ENCODE data around the gene LMBRD1.

Gene LMBRD1

DNA sequence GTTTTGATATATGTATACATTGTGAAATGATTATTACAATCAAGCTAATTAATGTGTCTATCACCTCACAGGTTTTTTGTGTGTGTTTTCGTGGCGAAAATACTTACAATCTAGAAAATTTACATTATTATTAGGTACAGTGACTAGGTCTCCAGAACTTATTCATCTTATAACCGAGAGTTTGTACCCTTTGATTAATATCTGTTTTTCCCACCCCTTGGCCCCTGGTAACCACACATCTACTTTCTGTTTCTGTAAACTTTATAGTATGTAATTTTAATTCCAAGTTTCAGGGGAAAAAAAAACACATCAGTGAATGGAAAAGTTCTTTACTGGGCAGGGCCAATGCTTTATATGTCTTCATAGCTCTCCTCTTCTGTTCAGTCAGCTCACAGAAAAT is 131.4 kb downstream of the LMBRD1 start:
- no peak for TF ChIP-seq ZNF274 (IDR thresholded peaks at IDR 0.05; ENCODE audit: low read depth, low read length)
- H3K4me3 ChIP-seq (ENCODE audit: low read length) = no peak overlapping the region

DNA sequence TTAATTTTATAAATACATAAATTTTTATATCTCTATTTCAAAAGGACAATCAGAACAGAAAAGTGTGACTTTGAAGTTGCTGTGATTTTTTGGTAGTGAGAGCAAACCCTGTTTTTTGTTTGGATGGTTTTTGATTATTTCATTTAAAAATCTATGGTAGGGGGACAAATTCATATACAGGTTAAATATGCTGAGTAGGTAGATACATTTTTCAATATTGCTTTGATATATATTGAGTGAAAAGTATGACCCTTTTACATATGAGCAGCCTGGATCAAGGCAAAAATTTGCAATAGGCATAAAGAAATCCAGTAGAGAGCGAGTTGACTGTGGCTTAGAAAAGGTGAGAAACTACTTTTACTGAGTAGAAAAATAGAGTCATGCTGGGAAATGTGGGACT is 132.3 kb downstream of the LMBRD1 start:
- no peak overlapping the region for H3K4me3 ChIP-seq (ENCODE audit: low read length)
- no peak for TF ChIP-seq ZNF274 (IDR thresholded peaks at IDR 0.05; ENCODE audit: low read depth, low read length)

DNA sequence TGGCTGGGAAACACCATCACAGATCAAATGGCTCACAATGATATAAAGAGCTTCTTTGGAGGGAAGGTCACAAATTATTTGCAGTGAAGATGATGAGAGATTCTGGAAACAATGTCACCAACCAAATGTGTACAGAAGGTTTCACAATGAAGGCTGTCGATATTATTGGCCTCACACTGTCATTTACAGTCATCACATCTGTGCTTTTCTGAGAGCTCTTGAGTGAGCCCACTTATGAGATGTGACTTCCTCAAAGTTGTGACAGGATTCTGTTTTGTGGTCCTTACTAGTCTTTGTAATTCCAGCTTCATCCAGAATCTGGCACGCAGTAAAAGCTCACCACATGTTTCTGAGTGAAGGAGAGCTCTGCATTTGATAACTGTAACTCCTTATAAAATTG is 133.6 kb downstream of the LMBRD1 start:
- no peak for TF ChIP-seq ZNF274 (IDR thresholded peaks at IDR 0.05; ENCODE audit: low read depth, low read length)
- no peak overlapping the region for H3K4me3 ChIP-seq (ENCODE audit: low read length)

GRCh38 chr6:69650703-69651102 is 146.1 kb downstream of the LMBRD1 start:
- TF ChIP-seq ZNF274 (IDR thresholded peaks at IDR 0.05; ENCODE audit: low read depth, low read length) = no peak
- no peak overlapping the region for H3K4me3 ChIP-seq (ENCODE audit: low read length)

- no peak overlapping the region for H3K4me3 ChIP-seq (ENCODE audit: low read length)
- no peak for TF ChIP-seq ZNF274 (IDR thresholded peaks at IDR 0.05; ENCODE audit: low read depth, low read length)
Measured at GRCh38 chr6:69647726-69648125, 149.1 kb downstream of the LMBRD1 start.

DNA sequence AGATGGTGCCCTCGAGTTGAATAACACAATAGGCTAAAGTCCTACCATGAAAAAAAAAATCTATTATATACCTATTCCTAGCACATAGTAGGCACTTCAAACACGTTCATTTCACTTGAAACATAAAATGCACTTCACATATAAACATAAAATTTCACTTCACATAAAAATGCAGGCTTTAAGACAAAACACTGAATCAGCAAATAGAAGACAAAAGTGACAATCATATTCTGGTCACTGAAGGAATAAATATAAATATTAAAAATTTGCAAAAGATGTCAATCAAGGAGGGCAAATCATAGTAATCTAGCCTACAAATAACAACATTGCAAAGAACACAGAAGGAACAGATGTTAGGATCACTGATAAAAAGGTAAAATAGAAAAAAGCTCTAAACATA is 153.1 kb downstream of the LMBRD1 start:
- no peak for TF ChIP-seq ZNF274 (IDR thresholded peaks at IDR 0.05; ENCODE audit: low read depth, low read length)
- no peak overlapping the region for H3K4me3 ChIP-seq (ENCODE audit: low read length)

DNA sequence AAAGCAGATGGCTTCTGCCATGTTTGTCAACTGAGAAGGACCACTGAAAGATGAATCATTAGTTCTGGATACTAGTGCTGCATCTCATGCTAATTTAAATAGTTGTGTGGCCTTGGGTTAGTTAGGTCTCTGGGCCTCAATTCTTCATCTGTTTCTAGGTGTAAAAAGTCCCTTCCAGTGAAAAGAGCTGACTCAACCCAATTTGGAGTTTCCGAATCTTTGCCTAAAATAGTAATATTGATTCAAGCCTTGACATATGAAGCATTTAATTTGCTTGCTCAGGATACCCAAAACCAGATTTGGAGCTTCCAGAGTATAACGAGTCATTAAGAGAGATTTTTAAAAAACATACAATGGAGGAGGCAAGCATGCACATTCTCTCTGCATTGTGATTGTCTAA is 163.9 kb downstream of the LMBRD1 start:
- TF ChIP-seq ZNF274 (IDR thresholded peaks at IDR 0.05; ENCODE audit: low read depth, low read length) = no peak
- H3K4me3 ChIP-seq (ENCODE audit: low read length) = no peak overlapping the region

GRCh38 chr6:69631552-69632346 is 165.1 kb downstream of the LMBRD1 start:
- TF ChIP-seq ZNF274 (IDR thresholded peaks at IDR 0.05; ENCODE audit: low read depth, low read length) = no peak
- no peak overlapping the region for H3K4me3 ChIP-seq (ENCODE audit: low read length)

DNA sequence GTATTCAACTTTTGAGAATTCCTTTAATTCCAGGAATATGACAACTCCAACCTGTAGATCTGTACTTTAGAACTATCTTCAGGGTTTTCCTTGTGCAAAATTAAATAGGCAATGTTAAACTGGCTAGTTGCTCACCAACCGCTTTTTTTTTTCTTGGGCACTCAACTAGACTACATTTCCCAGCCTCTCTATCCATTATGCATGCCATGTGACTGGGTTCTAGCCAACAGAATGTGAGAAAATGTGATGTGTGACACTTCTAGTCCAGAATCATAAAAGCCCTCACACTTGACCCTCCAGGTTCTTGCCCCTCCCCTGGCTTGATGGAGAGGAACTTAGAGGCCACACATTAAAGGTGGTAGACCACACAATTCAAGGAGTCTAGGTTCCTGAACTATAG is 166.0 kb downstream of the LMBRD1 start:
- no peak overlapping the region for H3K4me3 ChIP-seq (ENCODE audit: low read length)
- no peak for TF ChIP-seq ZNF274 (IDR thresholded peaks at IDR 0.05; ENCODE audit: low read depth, low read length)

DNA sequence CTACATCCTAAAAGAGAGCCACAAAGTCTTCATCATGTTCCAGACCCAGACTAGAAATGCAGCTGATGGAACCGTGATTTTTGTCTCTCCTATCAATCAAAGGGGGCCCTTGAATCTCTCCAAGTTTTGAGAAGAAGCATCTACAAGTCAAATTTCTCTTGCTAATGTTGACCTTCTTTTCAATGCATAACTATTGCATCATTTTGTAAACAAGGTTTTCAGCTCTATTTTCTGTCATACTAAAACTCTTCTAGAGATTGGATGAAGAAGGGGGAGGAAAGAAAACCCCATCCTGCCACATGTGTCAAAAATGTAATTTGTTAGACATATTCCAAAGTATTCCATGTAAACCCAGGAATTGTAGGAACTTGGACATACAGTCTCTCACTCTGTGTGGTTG is 169.2 kb downstream of the LMBRD1 start:
- no peak overlapping the region for H3K4me3 ChIP-seq (ENCODE audit: low read length)
- no peak for TF ChIP-seq ZNF274 (IDR thresholded peaks at IDR 0.05; ENCODE audit: low read depth, low read length)

DNA sequence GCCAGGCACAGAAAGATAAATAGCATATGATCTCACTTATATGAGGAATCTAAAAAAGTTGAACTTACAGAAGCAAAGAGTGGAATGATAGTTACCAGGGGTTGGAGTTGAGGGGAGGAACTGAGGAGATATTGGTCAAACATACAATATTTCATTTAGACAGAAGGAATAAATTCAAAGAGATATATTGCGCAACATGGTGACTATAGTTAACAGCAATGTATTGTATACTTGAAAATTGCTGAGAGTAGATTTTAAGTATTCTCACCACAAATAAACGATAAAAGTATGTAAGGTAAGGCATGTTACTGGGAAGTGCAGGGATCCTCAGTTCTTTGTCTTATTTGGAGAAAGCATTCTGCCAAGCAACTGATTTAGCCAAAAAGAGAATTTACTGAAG is 171.9 kb downstream of the LMBRD1 start:
- H3K4me3 ChIP-seq (ENCODE audit: low read length) = no peak overlapping the region
- TF ChIP-seq ZNF274 (IDR thresholded peaks at IDR 0.05; ENCODE audit: low read depth, low read length) = no peak
